Trophoblast cell (in vitro differentiated cells and primary cell): ENCODE measurements around the gene MCM8.

Experiments
- DNase-seq, 2 donors: peaks; one replicate each; pipeline ENCODE4 v3.0.0-alpha.2; 2016
- H2AFZ ChIP-seq: 2 replicates; pipeline ENCODE4 v1.6.1; 2013; ENCODE audit warnings: low read length, moderate library complexity, mild to moderate bottlenecking; ENCODE audit not compliant: insufficient read depth, poor library complexity
- H2AK5ac ChIP-seq: 2 replicates; pipeline ENCODE4 v1.6.1; 2013; ENCODE audit warnings: mild to moderate bottlenecking, low read length
- H2BK120ac ChIP-seq: 2 replicates; pipeline ENCODE4 v1.6.1; 2013; ENCODE audit warnings: low read length, mild to moderate bottlenecking, moderate library complexity; ENCODE audit not compliant: insufficient read depth, poor library complexity
- H2BK12ac ChIP-seq: 2 replicates; pipeline ENCODE4 v1.6.1; 2013; ENCODE audit warnings: mild to moderate bottlenecking, low read length, moderate library complexity
- H2BK5ac ChIP-seq: 2 replicates; pipeline ENCODE4 v1.6.1; 2013; ENCODE audit warnings: low read length, low read depth, moderate library complexity, mild to moderate bottlenecking; ENCODE audit not compliant: poor library complexity
- H3K14ac ChIP-seq: 2 replicates; pipeline ENCODE4 v1.6.1; 2013; ENCODE audit warnings: mild to moderate bottlenecking, low read length
- H3K18ac ChIP-seq: 2 replicates; pipeline ENCODE4 v1.6.1; 2013; ENCODE audit warnings: mild to moderate bottlenecking, low read length
- H3K23ac ChIP-seq: 2 replicates; pipeline ENCODE4 v1.6.1; 2013; ENCODE audit warnings: low read length
- H3K27ac ChIP-seq: 2 replicates; pipeline ENCODE4 v1.5.1; 2013; ENCODE audit warnings: low read depth, mild to moderate bottlenecking, inconsistent platforms, low read length, moderate library complexity
- H3K27me3 ChIP-seq: 2 replicates; pipeline ENCODE4 v1.6.1; 2013; ENCODE audit warnings: inconsistent platforms, mild to moderate bottlenecking, low read length, moderate library complexity; ENCODE audit not compliant: insufficient read depth
- H3K36me3 ChIP-seq, 2 experiments: 1 replicate in 1 of 2; 2 replicates in 1 of 2; pipeline ENCODE4 v1.6.1; 2013; ENCODE audit warnings: low read length in 2 of 2, mild to moderate bottlenecking in 2 of 2, moderate library complexity in 1 of 2; ENCODE audit not compliant: insufficient read depth in 2 of 2, control insufficient read depth in 1 of 2
- H3K4ac ChIP-seq: 2 replicates; pipeline ENCODE4 v1.6.1; 2013; ENCODE audit warnings: low read depth, mild to moderate bottlenecking, low read length, moderate library complexity
- H3K4me1 ChIP-seq, 2 experiments: 1 replicate in 1 of 2; 2 replicates in 1 of 2; pipeline ENCODE4 v1.6.1; 2013; ENCODE audit warnings: low read length in 2 of 2, mild to moderate bottlenecking in 2 of 2, moderate library complexity in 1 of 2; ENCODE audit not compliant: insufficient read depth in 2 of 2, control insufficient read depth in 1 of 2
- H3K4me2 ChIP-seq: 2 replicates; pipeline ENCODE4 v1.6.1; 2013; ENCODE audit warnings: inconsistent platforms, mild to moderate bottlenecking, low read length, moderate library complexity
- H3K4me3 ChIP-seq: 2 replicates; pipeline ENCODE4 v1.5.1; 2013; ENCODE audit warnings: mild to moderate bottlenecking, low read depth, low read length, inconsistent platforms
- H3K79me1 ChIP-seq: one replicate; pipeline ENCODE4 v1.6.1; 2013; ENCODE audit warnings: low read length
- H3K79me2 ChIP-seq: 2 replicates; pipeline ENCODE4 v1.6.1; 2013; ENCODE audit warnings: low read length, mild to moderate bottlenecking; ENCODE audit not compliant: control insufficient read depth, insufficient read depth, poor library complexity
- H3K9ac ChIP-seq: 2 replicates; pipeline ENCODE4 v1.6.1; 2013; ENCODE audit warnings: mild to moderate bottlenecking, low read length
- H3K9me3 ChIP-seq: 2 replicates; pipeline ENCODE4 v1.6.1; 2013; ENCODE audit warnings: low read depth, mild to moderate bottlenecking, control low read depth, inconsistent platforms, low read length; ENCODE audit not compliant: insufficient read depth
- H4K12ac ChIP-seq: 2 replicates; pipeline ENCODE4 v1.6.1; 2013; ENCODE audit warnings: low read depth, mild to moderate bottlenecking, low read length, moderate library complexity
- H4K8ac ChIP-seq: 2 replicates; pipeline ENCODE4 v1.6.1; 2013; ENCODE audit warnings: low read depth, mild to moderate bottlenecking, low read length, moderate library complexity
- H4K91ac ChIP-seq: one replicate; pipeline ENCODE4 v1.6.1; 2013; ENCODE audit warnings: low read depth, mild to moderate bottlenecking, low read length, moderate library complexity
- WGBS: extraction: QIAGEN DNeasy Blood & Tissue Kit; methylation state at CpG from one replicate; pipeline ENCODE4 v1.1.7; 2013; ENCODE audit warnings: missing lambda C conversion rate; ENCODE audit not compliant: insufficient read length, insufficient coverage; ENCODE audit errors: extremely low coverage; 5-methylcytosine and 5-hydroxymethylcytosine counted together

MCM8 gene

GRCh38 chr20:6014017-6014416 lies 63.6 kb downstream of the MCM8 start:
- H3K36me3 ChIP-seq, result peaks cover 9 to 18% of the 10 kb centered on the region in 2 experiments
- H3K79me1 ChIP-seq, result no peaks in the 10 kb centered on the region
- no CpG with 5 or more reads among the region's 3 CpGs for WGBS
- H3K4me2 ChIP-seq, result no peak overlapping the region
- H3K9me3 ChIP-seq, result no peaks in the 10 kb centered on the region
- H3K4ac ChIP-seq, result no peak overlapping the region
- H3K4me1 ChIP-seq, result no peaks in the 10 kb centered on the region
- H2AFZ ChIP-seq, result no peak overlapping the region
- H4K12ac ChIP-seq, result no peak overlapping the region
- H3K14ac ChIP-seq, result no peak overlapping the region
- H4K8ac ChIP-seq, result no peak overlapping the region
- no peak overlapping the region for H2BK120ac ChIP-seq
- H2BK12ac ChIP-seq, result no peak overlapping the region
- DNase-seq, result no peak
- no peaks in the 10 kb centered on the region for H3K79me2 ChIP-seq
- no peak overlapping the region for H2BK5ac ChIP-seq
- no peak overlapping the region for H4K91ac ChIP-seq
- no peak overlapping the region for H3K27ac ChIP-seq
- no peaks in the 10 kb centered on the region for H3K27me3 ChIP-seq
- no peak overlapping the region for H3K9ac ChIP-seq
- no peak overlapping the region for H2AK5ac ChIP-seq
- no peak overlapping the region for H3K23ac ChIP-seq
- no peak overlapping the region for H3K18ac ChIP-seq
- no peak overlapping the region for H3K4me3 ChIP-seq

GRCh38 chr20:6014957-6015356 lies 64.5 kb downstream of the MCM8 start:
- Histone ChIP-seq H3K14ac (no peak overlapping the region), H3K4me1 (no peaks in the 10 kb centered on the region), H3K27me3 (no peaks in the 10 kb centered on the region), H2BK5ac (no peak overlapping the region), H4K91ac (no peak overlapping the region), H3K79me2 (no peaks in the 10 kb centered on the region), H2BK120ac (no peak overlapping the region), H3K23ac (no peak overlapping the region), H4K12ac (no peak overlapping the region), H2BK12ac (no peak overlapping the region), H3K36me3 (peaks cover 9 to 18% of the 10 kb centered on the region in 2 experiments), H4K8ac (no peak overlapping the region), H3K18ac (no peak overlapping the region), H3K79me1 (no peaks in the 10 kb centered on the region), H3K4me3 (no peak overlapping the region), H2AK5ac (no peak overlapping the region), H3K9ac (no peak overlapping the region), H3K4ac (no peak overlapping the region), H3K4me2 (no peak overlapping the region), H3K27ac (no peak overlapping the region), H2AFZ (no peak overlapping the region), H3K9me3 (no peaks in the 10 kb centered on the region)
- WGBS, result no CpG with 5 or more reads among the region's 4 CpGs
- no peak for DNase-seq

DNA sequence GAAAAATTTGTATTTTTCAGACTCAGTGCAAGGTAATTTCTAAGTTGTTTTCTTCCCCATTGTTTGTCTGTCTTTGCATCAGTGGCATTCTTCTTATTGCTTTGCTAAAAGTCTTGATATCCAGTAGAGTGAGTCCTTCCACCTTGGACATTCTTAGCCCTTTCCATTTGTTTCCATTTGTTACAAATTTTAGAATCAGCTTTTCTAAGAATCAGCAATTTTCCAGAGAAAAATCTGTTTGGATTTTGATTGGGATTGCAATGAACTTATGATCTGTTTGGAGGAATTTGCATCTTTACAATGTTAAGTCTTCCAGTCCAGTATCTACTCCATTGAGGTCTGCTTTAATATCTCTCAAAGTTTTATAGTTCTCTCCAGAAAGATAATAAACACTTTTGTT lies 67.0 kb downstream of the MCM8 start:
- Histone ChIP-seq H2BK12ac (no peak overlapping the region), H2AK5ac (no peak overlapping the region), H3K27me3 (no peaks in the 10 kb centered on the region), H3K9ac (no peak overlapping the region), H2AFZ (no peak overlapping the region), H3K36me3 (peaks cover 4 to 13% of the 10 kb centered on the region in 2 experiments), H3K4me3 (no peak overlapping the region), H3K79me2 (no peaks in the 10 kb centered on the region), H3K9me3 (no peaks in the 10 kb centered on the region), H3K23ac (no peak overlapping the region), H2BK120ac (no peak overlapping the region), H3K14ac (no peak overlapping the region), H3K4me2 (no peak overlapping the region), H4K91ac (no peak overlapping the region), H4K12ac (no peak overlapping the region), H3K4me1 (no peaks in the 10 kb centered on the region), H3K18ac (no peak overlapping the region), H3K4ac (no peak overlapping the region), H2BK5ac (no peak overlapping the region), H3K79me1 (no peaks in the 10 kb centered on the region), H3K27ac (no peak overlapping the region), H4K8ac (no peak overlapping the region)
- no peak for DNase-seq

DNA sequence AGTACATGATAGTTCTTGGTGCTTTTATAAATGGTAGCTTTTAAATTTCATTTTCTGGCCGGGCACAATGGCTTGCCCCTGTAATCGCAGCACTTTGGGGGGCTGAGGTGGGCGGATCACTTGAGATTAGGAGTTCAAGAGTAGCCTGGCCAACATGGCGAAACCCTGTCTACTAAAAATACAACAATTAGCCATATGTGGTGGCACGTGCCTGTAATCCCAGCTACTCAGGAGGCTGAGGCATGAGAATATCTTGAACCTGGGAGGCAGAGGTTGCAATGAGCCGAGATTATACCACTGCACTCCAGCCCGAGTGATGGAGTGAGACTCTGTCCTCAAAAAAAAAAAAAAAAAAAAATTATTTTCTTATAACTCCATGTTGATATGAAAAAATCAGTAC lies 67.4 kb downstream of the MCM8 start:
- H2BK120ac ChIP-seq, result no peak overlapping the region
- no peak overlapping the region for H3K23ac ChIP-seq
- no peak overlapping the region for H4K12ac ChIP-seq
- no peak overlapping the region for H3K18ac ChIP-seq
- no peak overlapping the region for H2BK5ac ChIP-seq
- H3K4me2 ChIP-seq, result no peak overlapping the region
- H3K9me3 ChIP-seq, result no peaks in the 10 kb centered on the region
- H3K79me1 ChIP-seq, result no peaks in the 10 kb centered on the region
- no peak for DNase-seq
- H3K4me3 ChIP-seq, result no peak overlapping the region
- no peak overlapping the region for H2AK5ac ChIP-seq
- H3K9ac ChIP-seq, result no peak overlapping the region
- H3K14ac ChIP-seq, result no peak overlapping the region
- no peaks in the 10 kb centered on the region for H3K27me3 ChIP-seq
- no peak overlapping the region for H2AFZ ChIP-seq
- WGBS, result no CpG with 5 or more reads among the region's 7 CpGs
- H3K36me3 ChIP-seq, result peaks cover 4 to 9% of the 10 kb centered on the region in 2 experiments
- H4K91ac ChIP-seq, result no peak overlapping the region
- H3K79me2 ChIP-seq, result no peaks in the 10 kb centered on the region
- no peak overlapping the region for H4K8ac ChIP-seq
- H3K27ac ChIP-seq, result no peak overlapping the region
- no peak overlapping the region for H3K4ac ChIP-seq
- H2BK12ac ChIP-seq, result no peak overlapping the region
- H3K4me1 ChIP-seq, result no peaks in the 10 kb centered on the region
